Activated CD8-positive, alpha-beta T cell treated with anti-CD3 and anti-CD28 coated beads for 36 hours (primary cell): Measurements from ENCODE around the gene HSD17B7. TPM values are rescaled to one million over a fixed set of nuclear protein-coding genes. Genes with fewer than 3 reads are reported as not detected.

ENCODE experiments used
- ATAC-seq: fragments of 200-7000 bp; cut with Tn5 transposase; one replicate; pipeline ENCODE4 v1.10.0; 2021; ENCODE audit warnings: mild to moderate bottlenecking, moderate library complexity
- CTCF ChIA-PET: fragments of 350-600 bp; sonication (Branson Sonifier 250); formaldehyde crosslinking; loops from one replicate; lab custom pipeline; 2021; ENCODE audit warnings: antibody characterized with exemption; lab: Charles Lee
- POLR2A ChIA-PET: fragments of 350-600 bp; sonication (Branson Sonifier 250); formaldehyde crosslinking; loops from one replicate; lab custom pipeline; 2021; ENCODE audit warnings: antibody characterized with exemption; lab: Charles Lee
- DNase-seq: peaks from one replicate; pipeline ENCODE4 v3.0.0-alpha.2; 2020
- H3K27ac Mint-ChIP-seq: one replicate; pipeline ENCODE4 v1.8.0; 2021; ENCODE audit warnings: mild to moderate bottlenecking, mixed read lengths
- H3K27me3 Mint-ChIP-seq: one replicate; pipeline ENCODE4 v1.8.0; 2021; ENCODE audit warnings: mixed read lengths
- H3K36me3 Mint-ChIP-seq: one replicate; pipeline ENCODE4 v1.8.0; 2021; ENCODE audit warnings: low read depth, mixed read lengths
- H3K4me1 Mint-ChIP-seq: one replicate; pipeline ENCODE4 v1.8.0; 2021; ENCODE audit warnings: low read depth, mixed read lengths
- H3K4me3 Mint-ChIP-seq: one replicate; pipeline ENCODE4 v1.8.0; 2021; ENCODE audit warnings: mild to moderate bottlenecking, moderate library complexity, mixed read lengths
- H3K9me3 Mint-ChIP-seq: one replicate; pipeline ENCODE4 v1.8.0; 2021; ENCODE audit warnings: mixed read lengths
- CTCF ChIP-seq: fragments of 200-600 bp; IDR thresholded peaks from one replicate; pipeline ENCODE4 v1.8.0; 2022; ENCODE audit warnings: antibody characterized with exemption, mild to moderate bottlenecking
- intact Hi-C: fragments of 100-400 bp; cut with micrococcal nuclease; formaldehyde crosslinking; loops from one replicate; pipeline ENCODE4 v1.10.0; 2022
- total RNA-seq, 2 experiments: library from RNA; stranded (reverse); gene quantifications; one replicate each; pipeline ENCODE4 v1.2.3, GENCODE V29; 2021

Gene HSD17B7
- total RNA-seq, 2 experiments from 2014 or later, result 28.8 to 31.1 TPM

GRCh38 chr1:162838863-162839262, 48.4 kb downstream of the HSD17B7 start:
- peaks cover 3% of the 10 kb centered on the region for H3K36me3 Mint-ChIP-seq
- CTCF ChIA-PET, result no interaction called here
- no peak for DNase-seq
- intact Hi-C loops, result no loop called here
- H3K27ac Mint-ChIP-seq, result no peak overlapping the region
- no peak overlapping the region for H3K4me3 Mint-ChIP-seq
- H3K9me3 Mint-ChIP-seq, result peaks cover 14% of the 10 kb centered on the region
- ATAC-seq, result no peak
- POLR2A ChIA-PET, result no interaction called here
- peaks cover 17% of the 10 kb centered on the region for H3K4me1 Mint-ChIP-seq
- TF ChIP-seq CTCF, result no peak
- peaks cover 19% of the 10 kb centered on the region for H3K27me3 Mint-ChIP-seq

GRCh38 chr1:162840250-162840839, 49.8 kb downstream of the HSD17B7 start:
- DNase-seq (no peak), ATAC-seq (no peak)
- H3K4me1 Mint-ChIP-seq, result peaks cover 8% of the 10 kb centered on the region
- H3K36me3 Mint-ChIP-seq, result peaks cover 3% of the 10 kb centered on the region
- POLR2A ChIA-PET, result no interaction called here
- CTCF ChIA-PET, result interaction anchor here (0.6 kb wide), 1 partner anchor 14 kb away, joined by 4 read pairs; no protein-coding TSS in a partner anchor
- peaks cover 13% of the 10 kb centered on the region for H3K9me3 Mint-ChIP-seq
- intact Hi-C loops, result no loop called here
- TF ChIP-seq CTCF, result no peak
- peaks cover 19% of the 10 kb centered on the region for H3K27me3 Mint-ChIP-seq
- no peak overlapping the region for H3K4me3 Mint-ChIP-seq
- H3K27ac Mint-ChIP-seq, result no peak overlapping the region

GRCh38 chr1:162844153-162844552, 53.7 kb downstream of the HSD17B7 start:
- no peak for DNase-seq

GRCh38 chr1:162846256-162847212, 56.0 kb downstream of the HSD17B7 start:
- Mint-ChIP-seq H3K9me3 (no peaks in the 10 kb centered on the region), H3K27ac (no peak overlapping the region), H3K36me3 (no peaks in the 10 kb centered on the region), H3K4me3 (no peak overlapping the region), H3K27me3 (peaks cover 12% of the 10 kb centered on the region), H3K4me1 (no peaks in the 10 kb centered on the region)
- intact Hi-C loops, result no loop called here
- TF ChIP-seq CTCF, result no peak
- ChIA-PET CTCF (interaction anchor here (0.7 to 3.3 kb wide), 6 partner anchors 11 to 329 kb away, joined by 3 to 34 read pairs (median 6); partner anchors contain the start of gene CCDC190), POLR2A (no interaction called here)
- ATAC-seq (no peak), DNase-seq (no peak)

More at GRCh38 chr1:162844153-162844552, 53.7 kb downstream of the HSD17B7 start:
- Mint-ChIP-seq H3K9me3 (peaks cover 5% of the 10 kb centered on the region), H3K36me3 (no peaks in the 10 kb centered on the region), H3K27me3 (peaks cover 8% of the 10 kb centered on the region), H3K4me3 (no peak overlapping the region), H3K27ac (no peak overlapping the region), H3K4me1 (no peaks in the 10 kb centered on the region)
- ATAC-seq, result no peak
- no peak for TF ChIP-seq CTCF
- ChIA-PET CTCF (interaction anchor here (0.8 to 1.5 kb wide), 2 partner anchors 10 kb away, joined by 3 to 8 read pairs; no protein-coding TSS in a partner anchor), POLR2A (no interaction called here)
- intact Hi-C loops, result no loop called here
